B cell (primary cell): ENCODE results near the gene FTO.

Source experiments
- EZH2 ChIP-seq: IDR thresholded peaks from 2 replicates; pipeline ENCODE4 v1.6.1; 2012; ENCODE audit warnings: borderline replicate concordance, low read depth, mild to moderate bottlenecking, moderate library complexity, low read length; ENCODE audit not compliant: insufficient read depth, poor library complexity, severe bottlenecking
- TF ChIP-seq, protein P1 (sequence below): fragments of 200-600 bp; IDR thresholded peaks from one replicate; pipeline ENCODE4 v1.8.0; 2022; ENCODE audit warnings: antibody characterized with exemption, mild to moderate bottlenecking

DNA sequence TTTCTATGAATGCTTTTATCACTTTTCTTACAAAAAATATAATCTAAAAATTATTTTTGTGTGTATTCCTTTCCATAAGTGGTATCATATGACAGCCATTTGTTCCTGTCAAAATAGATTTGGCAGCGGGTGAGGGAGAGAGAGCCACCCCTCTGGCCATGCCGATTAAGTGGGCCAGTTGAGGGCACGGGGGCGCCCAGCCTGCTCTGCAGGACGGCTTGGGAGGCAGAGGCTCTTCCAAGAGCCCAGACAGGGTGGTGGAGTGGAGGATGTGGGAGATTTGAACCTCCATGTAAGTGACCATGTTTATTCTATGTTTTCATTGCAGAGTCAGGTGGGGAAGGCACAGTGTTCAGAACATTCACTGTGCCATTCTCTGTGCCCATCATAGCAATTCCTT is 493.8 kb downstream of the FTO start:
- TF ChIP-seq, protein P1, sequence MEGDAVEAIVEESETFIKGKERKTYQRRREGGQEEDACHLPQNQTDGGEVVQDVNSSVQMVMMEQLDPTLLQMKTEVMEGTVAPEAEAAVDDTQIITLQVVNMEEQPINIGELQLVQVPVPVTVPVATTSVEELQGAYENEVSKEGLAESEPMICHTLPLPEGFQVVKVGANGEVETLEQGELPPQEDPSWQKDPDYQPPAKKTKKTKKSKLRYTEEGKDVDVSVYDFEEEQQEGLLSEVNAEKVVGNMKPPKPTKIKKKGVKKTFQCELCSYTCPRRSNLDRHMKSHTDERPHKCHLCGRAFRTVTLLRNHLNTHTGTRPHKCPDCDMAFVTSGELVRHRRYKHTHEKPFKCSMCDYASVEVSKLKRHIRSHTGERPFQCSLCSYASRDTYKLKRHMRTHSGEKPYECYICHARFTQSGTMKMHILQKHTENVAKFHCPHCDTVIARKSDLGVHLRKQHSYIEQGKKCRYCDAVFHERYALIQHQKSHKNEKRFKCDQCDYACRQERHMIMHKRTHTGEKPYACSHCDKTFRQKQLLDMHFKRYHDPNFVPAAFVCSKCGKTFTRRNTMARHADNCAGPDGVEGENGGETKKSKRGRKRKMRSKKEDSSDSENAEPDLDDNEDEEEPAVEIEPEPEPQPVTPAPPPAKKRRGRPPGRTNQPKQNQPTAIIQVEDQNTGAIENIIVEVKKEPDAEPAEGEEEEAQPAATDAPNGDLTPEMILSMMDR, result no peak
- no peak for TF ChIP-seq EZH2
